MM.1S (cell line): ENCODE data around the gene ANTXR1.

Source experiments
- DNase-seq: peaks from one replicate; pipeline ENCODE4 v3.0.0-alpha.2; 2015
- H2AFZ ChIP-seq: fragments of 300-600 bp; sonication (generic); 2 replicates; pipeline ENCODE4 v1.6.0; 2016; ENCODE audit warnings: antibody characterized with exemption, low read length
- H3F3A ChIP-seq: fragments of 300-600 bp; sonication (generic); 2 replicates; pipeline ENCODE4 v1.6.1; 2016; ENCODE audit warnings: mild to moderate bottlenecking, antibody characterized with exemption, low read length, moderate library complexity, mixed read lengths; ENCODE audit not compliant: insufficient read depth
- H3K27ac ChIP-seq: fragments of 300-600 bp; sonication (generic); 2 replicates; pipeline ENCODE4 v1.5.1; 2016; ENCODE audit warnings: mild to moderate bottlenecking, low read length
- H3K27me3 ChIP-seq: fragments of 300-600 bp; sonication (generic); replicated peaks from 2 replicates; pipeline ENCODE4 v1.6.0; 2016; ENCODE audit warnings: low read length; ENCODE audit not compliant: insufficient read depth
- H3K36me3 ChIP-seq: fragments of 300-600 bp; sonication (generic); replicated peaks from 2 replicates; pipeline ENCODE4 v1.6.1; 2016; ENCODE audit warnings: mild to moderate bottlenecking, low read length, mixed read lengths; ENCODE audit not compliant: insufficient read depth
- H3K4me1 ChIP-seq: fragments of 300-600 bp; sonication (generic); 2 replicates; pipeline ENCODE4 v1.6.1; 2016; ENCODE audit warnings: low read length, mixed read lengths
- H3K4me2 ChIP-seq: fragments of 300-600 bp; sonication (generic); 2 replicates; pipeline ENCODE4 v1.6.0; 2016; ENCODE audit warnings: low read depth, low read length
- H3K4me3 ChIP-seq: fragments of 300-600 bp; sonication (generic); 2 replicates; pipeline ENCODE4 v1.5.1; 2016; ENCODE audit warnings: low read length, mixed read lengths
- H3K79me2 ChIP-seq: fragments of 300-600 bp; sonication (generic); 2 replicates; pipeline ENCODE4 v1.6.1; 2016; ENCODE audit warnings: mixed run types, low read length, mixed read lengths
- H3K9ac ChIP-seq: fragments of 300-600 bp; sonication (generic); 2 replicates; pipeline ENCODE4 v1.6.1; 2016; ENCODE audit warnings: low read length, mixed read lengths
- H3K9me2 ChIP-seq: fragments of 300-600 bp; sonication (generic); replicated peaks from 2 replicates; pipeline ENCODE4 v1.6.1; 2016; ENCODE audit warnings: mild to moderate bottlenecking, low read length, mixed read lengths; ENCODE audit not compliant: insufficient read depth
- H3K9me3 ChIP-seq: fragments of 300-600 bp; sonication (generic); replicated peaks from 2 replicates; pipeline ENCODE4 v1.6.1; 2016; ENCODE audit warnings: mild to moderate bottlenecking, low read length, mixed read lengths; ENCODE audit not compliant: insufficient read depth
- H4K20me1 ChIP-seq: fragments of 300-600 bp; sonication (generic); 2 replicates; pipeline ENCODE4 v1.6.1; 2016; ENCODE audit warnings: mild to moderate bottlenecking, low read length, moderate library complexity, mixed read lengths; ENCODE audit not compliant: insufficient read depth
- EZH2 ChIP-seq: fragments of 300-600 bp; sonication (generic); optimal IDR thresholded peaks from 2 replicates; pipeline ENCODE3; 2017; ENCODE audit warnings: low read depth, mild to moderate bottlenecking, antibody characterized with exemption, low read length, mixed read lengths
- EZH2phosphoT487 ChIP-seq: fragments of 300-600 bp; sonication (generic); IDR thresholded peaks from 2 replicates; pipeline ENCODE4 v1.6.1; 2018; ENCODE audit warnings: antibody characterized with exemption, low read length
- TF ChIP-seq, protein P1 (sequence below): fragments of 300-600 bp; sonication (generic); IDR thresholded peaks from 2 replicates; pipeline ENCODE4 v1.5.1; 2016; ENCODE audit warnings: antibody characterized with exemption, low read length, mixed read lengths

Gene ANTXR1

DNA sequence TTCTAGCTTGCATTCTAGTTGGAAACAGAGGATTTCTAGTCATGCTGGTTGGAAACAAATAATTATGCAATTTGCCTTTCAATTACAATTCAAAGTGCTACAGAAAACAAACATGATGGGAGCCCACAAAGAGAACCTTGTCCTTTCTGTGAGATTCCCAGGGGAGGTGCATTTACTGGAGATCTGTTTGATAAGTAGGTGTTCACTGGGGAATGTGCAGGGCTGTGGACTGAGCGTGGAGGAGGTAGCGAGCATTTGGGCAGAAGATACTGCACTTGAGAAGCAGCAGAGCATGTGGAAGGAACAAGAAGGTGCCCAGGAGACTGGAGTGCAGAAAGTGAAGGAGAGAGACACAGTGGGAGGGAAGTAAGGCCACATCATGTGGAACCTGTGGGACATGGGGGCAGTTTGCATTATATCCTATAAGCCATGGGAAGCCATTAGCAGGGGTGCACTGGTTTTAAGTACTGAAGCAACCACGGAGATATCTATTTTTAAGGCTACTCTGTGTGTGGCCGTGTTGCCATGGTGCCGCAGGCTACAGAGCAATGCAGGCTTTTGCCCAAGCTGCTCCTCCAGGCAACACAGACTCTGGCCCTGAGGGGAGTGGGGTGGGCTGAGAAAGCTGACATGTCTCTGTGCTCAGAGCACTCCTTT, 154.0 kb downstream of the ANTXR1 start:
- no peaks in the 10 kb centered on the region for H3K79me2 ChIP-seq
- H3F3A ChIP-seq = no peaks in the 10 kb centered on the region
- H4K20me1 ChIP-seq = no peaks in the 10 kb centered on the region
- TF ChIP-seq EZH2 = no peak
- no peak for TF ChIP-seq EZH2phosphoT487
- TF ChIP-seq, protein P1, sequence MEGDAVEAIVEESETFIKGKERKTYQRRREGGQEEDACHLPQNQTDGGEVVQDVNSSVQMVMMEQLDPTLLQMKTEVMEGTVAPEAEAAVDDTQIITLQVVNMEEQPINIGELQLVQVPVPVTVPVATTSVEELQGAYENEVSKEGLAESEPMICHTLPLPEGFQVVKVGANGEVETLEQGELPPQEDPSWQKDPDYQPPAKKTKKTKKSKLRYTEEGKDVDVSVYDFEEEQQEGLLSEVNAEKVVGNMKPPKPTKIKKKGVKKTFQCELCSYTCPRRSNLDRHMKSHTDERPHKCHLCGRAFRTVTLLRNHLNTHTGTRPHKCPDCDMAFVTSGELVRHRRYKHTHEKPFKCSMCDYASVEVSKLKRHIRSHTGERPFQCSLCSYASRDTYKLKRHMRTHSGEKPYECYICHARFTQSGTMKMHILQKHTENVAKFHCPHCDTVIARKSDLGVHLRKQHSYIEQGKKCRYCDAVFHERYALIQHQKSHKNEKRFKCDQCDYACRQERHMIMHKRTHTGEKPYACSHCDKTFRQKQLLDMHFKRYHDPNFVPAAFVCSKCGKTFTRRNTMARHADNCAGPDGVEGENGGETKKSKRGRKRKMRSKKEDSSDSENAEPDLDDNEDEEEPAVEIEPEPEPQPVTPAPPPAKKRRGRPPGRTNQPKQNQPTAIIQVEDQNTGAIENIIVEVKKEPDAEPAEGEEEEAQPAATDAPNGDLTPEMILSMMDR = no peak
- no peak for DNase-seq
- no peak overlapping the region for H3K4me2 ChIP-seq
- H3K9ac ChIP-seq = no peak overlapping the region
- H3K9me2 ChIP-seq = no peaks in the 10 kb centered on the region
- H3K4me1 ChIP-seq = no peaks in the 10 kb centered on the region
- no peaks in the 10 kb centered on the region for H3K27me3 ChIP-seq
- H2AFZ ChIP-seq = no peak overlapping the region
- no peak overlapping the region for H3K27ac ChIP-seq
- no peaks in the 10 kb centered on the region for H3K36me3 ChIP-seq
- H3K4me3 ChIP-seq = no peak overlapping the region
- H3K9me3 ChIP-seq = no peaks in the 10 kb centered on the region

DNA sequence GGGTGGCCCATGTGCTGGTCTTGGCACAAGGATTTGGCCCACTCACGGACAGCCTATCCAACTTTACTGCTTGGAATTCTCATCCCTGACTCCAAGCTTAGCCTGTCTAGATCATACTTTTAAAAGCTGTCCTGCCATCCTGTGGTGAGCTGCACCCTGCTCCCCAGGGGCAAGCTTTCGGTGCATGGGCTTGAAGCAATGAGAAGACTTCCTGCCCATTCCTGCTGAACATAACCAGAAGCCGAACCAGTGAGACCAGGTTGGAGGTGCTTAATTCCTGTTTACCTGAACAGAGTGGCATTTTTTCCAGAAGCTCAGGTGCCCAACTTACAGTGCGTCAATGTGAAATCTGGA, 154.5 kb downstream of the ANTXR1 start:
- H3K27ac ChIP-seq = no peak overlapping the region
- no peaks in the 10 kb centered on the region for H3F3A ChIP-seq
- H3K36me3 ChIP-seq = no peaks in the 10 kb centered on the region
- H3K9me3 ChIP-seq = no peaks in the 10 kb centered on the region
- H2AFZ ChIP-seq = no peak overlapping the region
- TF ChIP-seq EZH2 (no peak), EZH2phosphoT487 (no peak)
- H4K20me1 ChIP-seq = no peaks in the 10 kb centered on the region
- no peaks in the 10 kb centered on the region for H3K9me2 ChIP-seq
- no peak for DNase-seq
- no peaks in the 10 kb centered on the region for H3K79me2 ChIP-seq
- no peak overlapping the region for H3K4me2 ChIP-seq
- H3K9ac ChIP-seq = no peak overlapping the region
- H3K4me3 ChIP-seq = no peak overlapping the region
- H3K27me3 ChIP-seq = no peaks in the 10 kb centered on the region
- H3K4me1 ChIP-seq = no peaks in the 10 kb centered on the region

DNA sequence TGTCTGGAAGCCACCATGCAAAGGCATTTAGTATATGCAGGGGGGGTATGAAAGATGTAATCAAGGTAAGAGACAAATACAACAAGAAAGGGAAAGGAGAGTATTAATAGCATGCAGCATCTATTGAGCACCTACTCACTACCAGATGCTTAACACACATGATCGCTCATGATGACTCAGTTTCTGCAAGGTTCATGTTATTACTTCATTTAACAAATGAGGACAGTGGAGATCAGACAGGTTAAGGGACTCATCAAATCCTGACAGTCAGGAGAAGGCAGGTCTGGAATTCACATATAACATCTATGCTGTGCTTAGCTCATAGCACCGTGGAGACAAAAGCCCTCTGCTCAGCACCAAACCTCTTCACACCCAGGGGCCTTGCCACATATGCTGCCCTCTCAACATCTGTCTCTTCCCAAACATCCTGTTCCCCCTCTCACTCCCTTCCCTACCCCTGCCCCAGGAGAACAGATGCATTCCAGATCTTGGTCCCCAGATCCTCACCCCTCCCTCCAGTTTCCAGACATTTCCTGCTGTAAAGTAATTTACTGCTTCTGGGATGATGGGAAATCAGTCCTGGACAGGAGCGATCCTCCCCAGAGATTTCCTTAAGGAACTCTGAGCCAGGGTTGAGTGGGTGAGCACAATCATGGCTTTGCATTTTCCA, 155.3 kb downstream of the ANTXR1 start:
- Histone ChIP-seq H3K9ac (no peak overlapping the region), H3K79me2 (no peaks in the 10 kb centered on the region), H3K4me3 (no peak overlapping the region), H3K9me3 (no peaks in the 10 kb centered on the region), H2AFZ (no peak overlapping the region), H3K27me3 (no peaks in the 10 kb centered on the region), H3K9me2 (no peaks in the 10 kb centered on the region), H4K20me1 (no peaks in the 10 kb centered on the region), H3K27ac (no peak overlapping the region), H3K4me2 (no peak overlapping the region), H3F3A (no peaks in the 10 kb centered on the region), H3K4me1 (no peaks in the 10 kb centered on the region), H3K36me3 (no peaks in the 10 kb centered on the region)
- DNase-seq = no peak
- TF ChIP-seq EZH2phosphoT487 = no peak
- TF ChIP-seq EZH2 = no peak
- TF ChIP-seq, protein P1 = no peak

DNA sequence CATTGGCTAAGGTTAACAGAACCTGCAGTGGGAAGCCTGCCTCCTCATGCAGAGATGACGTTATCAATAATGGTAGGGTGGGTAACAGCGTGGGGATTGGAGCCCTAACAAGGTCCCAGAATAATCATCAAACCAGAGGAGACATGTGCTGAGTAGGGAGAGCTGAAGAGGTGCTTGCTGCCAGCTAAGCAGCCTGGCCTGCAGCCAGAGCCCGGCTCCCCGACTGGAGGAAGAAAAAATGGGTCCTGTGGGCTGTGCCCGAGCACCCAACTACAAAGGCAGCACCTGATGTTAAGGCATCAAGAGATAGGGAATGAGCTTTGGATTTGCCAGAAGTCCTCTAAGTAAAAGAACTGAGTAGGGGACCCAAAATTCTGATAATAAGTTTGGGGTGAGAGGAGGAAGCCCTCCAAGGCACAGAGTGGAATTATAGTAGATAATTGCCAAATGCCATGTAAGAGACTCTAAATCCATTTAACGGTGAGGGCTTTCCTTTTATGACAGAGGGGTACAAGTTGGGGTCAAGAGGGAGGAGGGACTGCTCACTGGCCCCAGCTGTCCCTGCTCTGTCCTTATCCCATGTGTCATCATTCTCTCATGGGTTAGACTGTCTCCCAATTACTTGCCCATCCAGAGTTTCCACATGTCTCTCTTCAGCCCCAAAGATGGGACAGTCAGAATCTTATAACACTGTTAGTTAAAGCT, 156.1 kb downstream of the ANTXR1 start:
- DNase-seq = no peak

More for the DNA sequence above, 156.1 kb downstream of the ANTXR1 start:
- Histone ChIP-seq H3K9me3 (no peaks in the 10 kb centered on the region), H3K27me3 (no peaks in the 10 kb centered on the region), H3K9ac (no peak overlapping the region), H3K79me2 (no peaks in the 10 kb centered on the region), H4K20me1 (no peaks in the 10 kb centered on the region), H3K4me1 (no peaks in the 10 kb centered on the region), H3K4me3 (no peak overlapping the region), H3K9me2 (no peaks in the 10 kb centered on the region), H3K4me2 (no peak overlapping the region), H3K27ac (no peak overlapping the region), H3K36me3 (no peaks in the 10 kb centered on the region), H2AFZ (no peak overlapping the region), H3F3A (no peaks in the 10 kb centered on the region)
- TF ChIP-seq, protein P1 = no peak
- TF ChIP-seq EZH2phosphoT487 (no peak), EZH2 (no peak)
